ENCODE measurements around the gene PRR9.

GRCh38 chr1:153195216-153195615, 22.2 kb upstream of the PRR9 start:
- TF ChIP-seq POLR2AphosphoS5 (IDR thresholded peaks at IDR 0.05) (no peak), POLR2A (IDR thresholded peaks at IDR 0.05) (no peak), CTCF (IDR thresholded peaks at IDR 0.05 in 8 of 11, conservative IDR thresholded peaks at IDR 0.05 in 3 of 11) (no peak)
